GM23338 (cell line): ENCODE data around the gene DDC. TPM values are rescaled to one million over a fixed set of nuclear protein-coding genes. Genes with fewer than 3 reads are reported as not detected.

Source experiments
- ATAC-seq: fragments of 200-7000 bp; cut with Tn5 transposase; 3 replicates; pipeline ENCODE4 v1.9.1; 2020
- DNase-seq: peaks from one replicate; pipeline ENCODE4 v3.0.0-alpha.2; 2015; ENCODE audit warnings: low spot score
- H2AFZ ChIP-seq: fragments of 200-600 bp; sonication (generic); 2 replicates; pipeline ENCODE4 v1.8.0; 2016; ENCODE audit warnings: antibody characterized with exemption, mild to moderate bottlenecking, moderate library complexity
- H3F3A ChIP-seq: fragments of 200-600 bp; sonication (generic); replicated peaks from 2 replicates; pipeline ENCODE4 v1.8.0; 2017; ENCODE audit warnings: antibody characterized with exemption, mixed run types, low read depth
- H3K27ac ChIP-seq: fragments of 200-600 bp; sonication (generic); 2 replicates; pipeline ENCODE4 v1.6.1; 2016; ENCODE audit warnings: low read depth
- H3K27me3 ChIP-seq: fragments of 200-600 bp; sonication (generic); 2 replicates; pipeline ENCODE4 v1.8.0; 2016; ENCODE audit warnings: mild to moderate bottlenecking, mixed run types, moderate library complexity; ENCODE audit not compliant: insufficient read depth
- H3K36me3 ChIP-seq: fragments of 200-600 bp; sonication (generic); 2 replicates; pipeline ENCODE4 v1.8.0; 2016; ENCODE audit warnings: mild to moderate bottlenecking; ENCODE audit not compliant: insufficient read depth
- H3K4me1 ChIP-seq: fragments of 200-600 bp; sonication (generic); 2 replicates; pipeline ENCODE4 v1.8.0; 2016; ENCODE audit warnings: mild to moderate bottlenecking, moderate library complexity; ENCODE audit not compliant: insufficient read depth
- H3K4me2 ChIP-seq: fragments of 200-600 bp; sonication (generic); 2 replicates; pipeline ENCODE4 v1.7.1; 2017; ENCODE audit warnings: mixed run types
- H3K4me3 ChIP-seq: fragments of 200-600 bp; sonication (generic); 2 replicates; pipeline ENCODE4 v1.6.1; 2016; ENCODE audit warnings: mixed run types
- H3K79me2 ChIP-seq: fragments of 200-600 bp; sonication (generic); replicated peaks from 2 replicates; pipeline ENCODE4 v1.8.0; 2017; ENCODE audit warnings: mild to moderate bottlenecking; ENCODE audit not compliant: insufficient read depth
- H3K9me2 ChIP-seq: fragments of 200-600 bp; sonication (generic); 2 replicates; pipeline ENCODE4 v1.8.0; 2017; ENCODE audit not compliant: insufficient read depth
- H4K20me1 ChIP-seq: fragments of 200-600 bp; sonication (generic); replicated peaks from 2 replicates; pipeline ENCODE4 v1.8.0; 2017; ENCODE audit warnings: mild to moderate bottlenecking; ENCODE audit not compliant: insufficient read depth
- H3K27ac Mint-ChIP-seq: 2 replicates; pipeline ENCODE4 v1.8.0; 2020; ENCODE audit warnings: inconsistent platforms, mild to moderate bottlenecking, moderate library complexity, mixed read lengths
- H3K27me3 Mint-ChIP-seq: 3 replicates; pipeline ENCODE4 v1.8.0; 2022; ENCODE audit warnings: low read depth, mild to moderate bottlenecking, moderate library complexity, mixed read lengths, inconsistent platforms; ENCODE audit not compliant: insufficient read depth, poor library complexity
- H3K36me3 Mint-ChIP-seq: 3 replicates; pipeline ENCODE4 v1.8.0; 2021; ENCODE audit warnings: low read depth, mild to moderate bottlenecking, inconsistent platforms, moderate library complexity, mixed read lengths
- H3K4me1 Mint-ChIP-seq: 3 replicates; pipeline ENCODE4 v1.8.0; 2020; ENCODE audit warnings: mild to moderate bottlenecking, inconsistent platforms, mixed read lengths
- H3K4me3 Mint-ChIP-seq: 3 replicates; pipeline ENCODE4 v1.8.0; 2021; ENCODE audit warnings: moderate library complexity, mild to moderate bottlenecking, inconsistent platforms, mixed read lengths
- H3K9me3 Mint-ChIP-seq: 3 replicates; pipeline ENCODE4 v1.8.0; 2020; ENCODE audit warnings: moderate library complexity, mild to moderate bottlenecking, inconsistent platforms, mixed read lengths
- CREB1 ChIP-seq: fragments of 250-450 bp; sonication (Bioruptor Pico); IDR thresholded peaks from 2 replicates; pipeline ENCODE4 v1.5.0; 2020; ENCODE audit warnings: low read depth, mild to moderate bottlenecking, moderate library complexity
- EZH2 ChIP-seq: fragments of 200-600 bp; sonication (generic); IDR thresholded peaks from one replicate; pipeline ENCODE4 v1.8.0; 2017; ENCODE audit warnings: antibody characterized with exemption, mild to moderate bottlenecking, low read depth; ENCODE audit not compliant: unreplicated experiment
- EZH2phosphoT487 ChIP-seq: fragments of 200-600 bp; sonication (generic); IDR thresholded peaks from one replicate; pipeline ENCODE4 v1.8.1; 2018; ENCODE audit warnings: antibody characterized with exemption; ENCODE audit not compliant: unreplicated experiment
- JUNB ChIP-seq: IDR thresholded peaks from one replicate; pipeline ENCODE4 v1.6.1; 2016; ENCODE audit warnings: antibody characterized with exemption; ENCODE audit not compliant: unreplicated experiment
- REST ChIP-seq: IDR thresholded peaks from one replicate; pipeline ENCODE4 v1.6.1; 2018; ENCODE audit warnings: antibody characterized with exemption; ENCODE audit not compliant: unreplicated experiment
- STAT1 ChIP-seq: IDR thresholded peaks from one replicate; pipeline ENCODE4 v1.6.1; 2016; ENCODE audit warnings: antibody characterized with exemption; ENCODE audit not compliant: unreplicated experiment
- ZNF114 ChIP-seq: fragments of 250-450 bp; sonication (Bioruptor Pico); IDR thresholded peaks from 2 replicates; pipeline ENCODE4 v1.5.0; 2020; ENCODE audit warnings: mild to moderate bottlenecking, moderate library complexity
- ZNF331 ChIP-seq: fragments of 250-450 bp; sonication (Bioruptor Pico); IDR thresholded peaks from 2 replicates; pipeline ENCODE4 v1.5.0; 2020; ENCODE audit warnings: low read depth, mild to moderate bottlenecking, moderate library complexity
- ZNF462 ChIP-seq: fragments of 250-450 bp; sonication (Bioruptor Pico); IDR thresholded peaks from 2 replicates; pipeline ENCODE4 v1.5.0; 2020; ENCODE audit warnings: mild to moderate bottlenecking, moderate library complexity
- polyA plus RNA-seq: library from polyadenylated mRNA; unstranded; fragments of >200 nt; fragmentation: Nextera tagmentation; extraction: Ambion mirVana; gene quantifications from 2 replicates; pipeline ENCODE4 v1.2.1, GENCODE V29; 2016
- total RNA-seq: library from RNA; depleted of rRNA; stranded (reverse); fragments of >200 nt; shearing (Covaris generic); gene quantifications from 2 replicates; pipeline ENCODE4 v1.2.3, GENCODE V29; 2014

DDC gene
- total and polyA plus RNA-seq, 2 experiments from 2014 or later: not detected

DNA sequence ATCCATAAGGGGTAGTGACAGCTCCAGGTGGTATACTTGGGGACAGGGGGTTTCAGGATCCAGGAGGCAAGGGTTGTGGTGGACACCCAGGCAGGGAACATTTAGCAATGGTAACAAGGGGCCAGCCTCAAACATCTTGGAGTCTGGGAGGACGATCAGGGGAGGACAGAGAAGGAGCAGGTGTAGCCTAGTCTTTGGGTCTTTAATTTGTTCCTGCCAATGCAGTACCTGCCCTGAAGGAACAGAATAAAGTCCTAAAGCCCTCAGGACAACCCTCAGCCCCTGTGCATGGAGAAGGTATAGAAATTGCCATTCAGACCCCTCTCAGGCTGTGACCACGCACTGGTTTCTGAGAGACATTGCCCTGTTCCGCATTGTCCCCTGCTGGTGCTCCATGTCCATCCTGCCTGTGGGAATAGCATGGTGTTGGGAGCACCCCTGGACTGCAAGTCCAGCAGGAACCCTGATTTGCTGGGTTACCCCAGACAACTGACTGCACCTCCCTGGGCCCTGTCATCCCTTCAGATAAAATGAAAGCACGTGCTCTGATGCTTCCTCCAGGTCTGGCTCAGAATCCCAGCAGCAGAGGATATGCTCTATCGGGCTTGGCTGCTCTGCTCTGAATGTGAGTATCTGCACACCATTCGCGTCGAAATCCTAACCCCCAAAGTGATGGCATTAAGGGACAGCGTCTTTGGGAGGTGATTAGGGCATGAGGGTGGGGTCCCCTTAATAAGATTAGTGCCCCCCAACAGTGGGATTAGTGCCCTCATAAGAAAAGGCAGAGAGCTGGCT is 24.2 kb downstream of the DDC start:
- DNase-seq: no peak
- Mint-ChIP-seq H3K36me3 (no peaks in the 10 kb centered on the region), H3K4me1 (no peaks in the 10 kb centered on the region)

GRCh38 chr7:50539725-50540124 is 25.5 kb downstream of the DDC start:
- Histone ChIP-seq H3K9me2 (no peaks in the 10 kb centered on the region), H3K27me3 (no peaks in the 10 kb centered on the region), H3F3A (no peaks in the 10 kb centered on the region), H4K20me1 (no peaks in the 10 kb centered on the region), H2AFZ (no peak overlapping the region), H3K27ac (no peak overlapping the region), H3K4me3 (no peak overlapping the region), H3K36me3 (no peaks in the 10 kb centered on the region), H3K4me2 (no peak overlapping the region), H3K4me1 (no peaks in the 10 kb centered on the region), H3K79me2 (no peaks in the 10 kb centered on the region)
- no peak for ATAC-seq
- DNase-seq: no peak
- Mint-ChIP-seq H3K27me3 (peaks cover 1% of the 10 kb centered on the region), H3K9me3 (no peaks in the 10 kb centered on the region; the same call in 2 of the 3 replicates), H3K36me3 (no peaks in the 10 kb centered on the region), H3K4me1 (no peaks in the 10 kb centered on the region), H3K4me3 (no peak overlapping the region), H3K27ac (no peak overlapping the region)
- TF ChIP-seq EZH2phosphoT487 (no peak), ZNF462 (CRISPR knock-in tag) (no peak), REST (no peak), ZNF114 (CRISPR knock-in tag) (no peak), ZNF331 (CRISPR knock-in tag) (no peak), CREB1 (CRISPR knock-in tag) (no peak), STAT1 (no peak)

More for the DNA sequence above, 24.2 kb downstream of the DDC start:
- Mint-ChIP-seq H3K9me3 (no peaks in the 10 kb centered on the region; the same call in 2 of the 3 replicates), H3K4me3 (no peak overlapping the region), H3K27ac (no peak overlapping the region), H3K27me3 (peaks cover 1% of the 10 kb centered on the region)
- Histone ChIP-seq H2AFZ (no peak overlapping the region), H3K4me1 (no peaks in the 10 kb centered on the region), H3K36me3 (no peaks in the 10 kb centered on the region), H3F3A (no peaks in the 10 kb centered on the region), H4K20me1 (no peaks in the 10 kb centered on the region), H3K79me2 (no peaks in the 10 kb centered on the region), H3K27ac (no peak overlapping the region), H3K27me3 (no peaks in the 10 kb centered on the region), H3K4me2 (no peak overlapping the region), H3K9me2 (no peaks in the 10 kb centered on the region), H3K4me3 (no peak overlapping the region)
- TF ChIP-seq ZNF331 (CRISPR knock-in tag): no peak
- TF ChIP-seq CREB1 (CRISPR knock-in tag): no peak
- no peak for TF ChIP-seq JUNB
- TF ChIP-seq EZH2: no peak
- TF ChIP-seq EZH2phosphoT487: no peak
- no peak for ATAC-seq
